Mesenchymal stem cell (in vitro differentiated cells and primary cell): ENCODE measurements around the gene TOP1.

ENCODE experiments used
- DNase-seq: peaks from one replicate; pipeline ENCODE4 v3.0.0-alpha.2; 2013
- H2AFZ ChIP-seq: one replicate; pipeline ENCODE4 v1.6.1; 2013; ENCODE audit warnings: low read depth, mild to moderate bottlenecking, control low read depth, inconsistent platforms, low read length, moderate library complexity
- H2AK5ac ChIP-seq: 2 replicates; pipeline ENCODE4 v1.6.1; 2013; ENCODE audit warnings: low read length, moderate library complexity, mild to moderate bottlenecking, inconsistent platforms; ENCODE audit not compliant: severe bottlenecking
- H2BK120ac ChIP-seq: one replicate; pipeline ENCODE4 v1.6.1; 2013; ENCODE audit warnings: low read depth, mild to moderate bottlenecking, inconsistent platforms, low read length, moderate library complexity
- H2BK12ac ChIP-seq, 2 experiments: one replicate each; pipeline ENCODE4 v1.6.1; 2013; ENCODE audit warnings: inconsistent platforms in 2 of 2, low read length in 2 of 2, mild to moderate bottlenecking in 2 of 2, moderate library complexity in 2 of 2, control low read depth in 1 of 2
- H2BK15ac ChIP-seq: one replicate; pipeline ENCODE4 v1.6.1; 2013; ENCODE audit warnings: mild to moderate bottlenecking, low read depth, inconsistent platforms; ENCODE audit not compliant: poor library complexity, severe bottlenecking
- H2BK5ac ChIP-seq: 2 replicates; pipeline ENCODE4 v1.6.1; 2013; ENCODE audit warnings: low read depth, mild to moderate bottlenecking, low read length, control low read depth, inconsistent platforms; ENCODE audit not compliant: poor library complexity, severe bottlenecking
- H3K14ac ChIP-seq, 2 experiments: one replicate each; pipeline ENCODE4 v1.6.1; 2013; ENCODE audit warnings: inconsistent platforms in 2 of 2, low read length in 2 of 2, control low read depth in 1 of 2, mild to moderate bottlenecking in 1 of 2, moderate library complexity in 1 of 2
- H3K18ac ChIP-seq, 2 experiments: one replicate each; pipeline ENCODE4 v1.6.1; 2013; ENCODE audit warnings: inconsistent platforms in 2 of 2, low read length in 2 of 2, control low read depth in 1 of 2, low read depth in 1 of 2, mild to moderate bottlenecking in 1 of 2
- H3K23ac ChIP-seq, 2 experiments: one replicate each; pipeline ENCODE4 v1.6.1; 2013; ENCODE audit warnings: inconsistent platforms in 2 of 2, low read length in 2 of 2, mild to moderate bottlenecking in 2 of 2, moderate library complexity in 2 of 2, control low read depth in 1 of 2
- H3K27ac ChIP-seq: 2 replicates; pipeline ENCODE4 v1.5.1; 2013; ENCODE audit warnings: mild to moderate bottlenecking, moderate library complexity, low read length, control low read depth, inconsistent platforms; ENCODE audit not compliant: poor library complexity, severe bottlenecking
- H3K27me3 ChIP-seq, 2 experiments: 2 replicates each; pipeline versions ENCODE4 v1.6.1 to v1.7.0; 2013; ENCODE audit warnings: low read length in 2 of 2, mild to moderate bottlenecking in 2 of 2, moderate library complexity in 2 of 2, control low read depth in 1 of 2, inconsistent platforms in 1 of 2; ENCODE audit not compliant: control insufficient read depth in 1 of 2, insufficient read depth in 1 of 2
- H3K36me3 ChIP-seq, 2 experiments: 2 replicates each; pipeline versions ENCODE4 v1.6.1 to v1.7.0; 2013; ENCODE audit warnings: low read length in 2 of 2, control low read depth in 1 of 2, inconsistent platforms in 1 of 2, low read depth in 1 of 2, mild to moderate bottlenecking in 1 of 2; ENCODE audit not compliant: insufficient read depth in 2 of 2, control insufficient read depth in 1 of 2
- H3K4ac ChIP-seq, 2 experiments: one replicate each; pipeline ENCODE4 v1.6.1; 2013; ENCODE audit warnings: inconsistent platforms in 2 of 2, low read length in 2 of 2, mild to moderate bottlenecking in 2 of 2, moderate library complexity in 2 of 2, control low read depth in 1 of 2, low read depth in 1 of 2
- H3K4me1 ChIP-seq: 2 replicates; pipeline ENCODE4 v1.6.1; 2013; ENCODE audit warnings: low read depth, low read length, control low read depth; ENCODE audit not compliant: control insufficient read depth, insufficient read depth
- H3K4me2 ChIP-seq: 2 replicates; pipeline ENCODE4 v1.6.1; 2013; ENCODE audit warnings: low read length, mild to moderate bottlenecking, inconsistent platforms; ENCODE audit not compliant: poor library complexity, severe bottlenecking
- H3K4me3 ChIP-seq, 2 experiments: 2 replicates each; pipeline versions ENCODE4 v1.5.1 to v1.7.0; 2013; ENCODE audit warnings: low read length in 2 of 2, mild to moderate bottlenecking in 2 of 2, control low read depth in 1 of 2, low read depth in 1 of 2; ENCODE audit not compliant: insufficient read depth in 1 of 2
- H3K79me1 ChIP-seq: replicated peaks from 2 replicates; pipeline ENCODE4 v1.6.1; 2013; ENCODE audit warnings: mild to moderate bottlenecking, control low read depth, low read length, inconsistent platforms; ENCODE audit not compliant: poor library complexity, severe bottlenecking
- H3K9ac ChIP-seq: 2 replicates; pipeline ENCODE4 v1.7.0; 2013; ENCODE audit warnings: mild to moderate bottlenecking, low read length, moderate library complexity
- H3K9me3 ChIP-seq: 2 replicates; pipeline ENCODE4 v1.7.0; 2013; ENCODE audit warnings: mild to moderate bottlenecking, low read length; ENCODE audit not compliant: control insufficient read depth
- H4K8ac ChIP-seq: one replicate; pipeline ENCODE4 v1.6.1; 2013; ENCODE audit warnings: inconsistent platforms, mild to moderate bottlenecking, low read length, moderate library complexity
- H4K91ac ChIP-seq: one replicate; pipeline ENCODE4 v1.6.1; 2013; ENCODE audit warnings: mild to moderate bottlenecking, low read length, inconsistent platforms
- WGBS: methylation state at CpG from one replicate; pipeline ENCODE4 v1.1.7; 2013; ENCODE audit warnings: mixed read lengths; 5-methylcytosine and 5-hydroxymethylcytosine counted together

The TOP1 gene

DNA sequence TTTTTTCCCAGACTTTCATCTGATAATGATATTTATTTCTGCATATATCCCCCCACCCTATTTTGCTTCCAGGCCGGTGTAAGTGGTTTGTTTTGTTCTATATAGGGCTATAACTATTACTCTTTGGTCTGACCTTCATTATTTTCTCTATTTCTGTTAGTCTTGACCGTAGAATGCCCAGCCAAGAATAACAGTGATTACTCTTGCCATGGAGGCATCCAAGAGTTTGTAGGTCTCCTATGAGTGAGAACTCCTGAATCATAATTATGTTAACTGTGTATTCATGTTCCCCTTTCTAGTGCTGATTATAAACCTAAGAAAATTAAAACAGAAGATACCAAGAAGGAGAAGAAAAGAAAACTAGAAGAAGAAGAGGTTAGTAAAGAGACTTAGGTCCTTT lies 52.2 kb downstream of the TOP1 start:
- Histone ChIP-seq H2BK15ac (no peak overlapping the region), H3K79me1 (peaks cover 18% of the 10 kb centered on the region), H2BK120ac (no peak overlapping the region), H3K36me3 (peaks cover 11 to 89% of the 10 kb centered on the region in 2 experiments), H3K14ac (no peak overlapping the region), H3K23ac (no peak overlapping the region), H3K27me3 (no peaks in the 10 kb centered on the region), H2AFZ (no peak overlapping the region), H3K4ac (no peak overlapping the region), H4K91ac (no peak overlapping the region), H3K4me1 (no peaks in the 10 kb centered on the region), H2BK5ac (no peak overlapping the region), H4K8ac (no peak overlapping the region), H2BK12ac (no peak overlapping the region), H3K27ac (no peak overlapping the region), H3K4me3 (no peak overlapping the region), H2AK5ac (no peak overlapping the region), H3K9me3 (no peaks in the 10 kb centered on the region), H3K4me2 (no peak overlapping the region), H3K18ac (no peak overlapping the region), H3K9ac (no peak overlapping the region)
- no peak for DNase-seq
- 100% methylated on average over 1 of the region's 2 CpGs for WGBS

DNA sequence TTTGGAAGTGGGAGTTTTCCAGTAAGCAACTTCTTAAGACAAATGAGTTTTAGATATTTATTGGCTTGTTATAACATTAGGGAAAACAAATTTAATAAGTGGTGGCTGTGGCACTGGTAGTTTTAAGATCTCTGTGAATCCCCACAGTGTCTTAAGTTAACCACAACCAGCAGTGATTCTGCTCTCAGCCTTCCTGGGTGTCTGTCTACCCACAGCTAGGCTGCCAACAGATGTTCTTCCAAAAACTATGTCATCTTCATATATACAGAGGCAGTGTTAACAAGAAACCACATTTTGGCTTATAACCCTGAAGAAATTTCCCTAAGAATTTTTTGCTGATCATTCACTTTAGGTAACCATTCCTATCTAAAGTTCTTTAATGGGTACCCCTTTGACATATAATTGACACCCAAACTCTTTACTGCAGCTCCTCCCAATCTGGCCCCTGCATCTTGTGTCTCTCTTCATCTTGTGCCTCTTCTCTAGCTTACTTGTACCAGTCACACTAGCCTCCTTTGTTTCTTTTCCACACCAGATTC lies 52.7 kb downstream of the TOP1 start:
- H3K27me3 ChIP-seq = no peaks in the 10 kb centered on the region
- H3K4me2 ChIP-seq = no peak overlapping the region
- no peak overlapping the region for H2BK5ac ChIP-seq
- H3K9me3 ChIP-seq = no peaks in the 10 kb centered on the region
- H4K91ac ChIP-seq = no peak overlapping the region
- no peak overlapping the region for H3K4ac ChIP-seq
- H3K27ac ChIP-seq = no peak overlapping the region
- H2AFZ ChIP-seq = no peak overlapping the region
- no peak overlapping the region for H2BK12ac ChIP-seq
- H3K9ac ChIP-seq = no peak overlapping the region
- no peaks in the 10 kb centered on the region for H3K4me1 ChIP-seq
- no peak overlapping the region for H3K23ac ChIP-seq
- no peak overlapping the region for H2BK15ac ChIP-seq
- no peak overlapping the region for H4K8ac ChIP-seq
- DNase-seq = peak; percentile 50
- H3K14ac ChIP-seq = no peak overlapping the region
- peak overlapping the region; percentile 36 for H2AK5ac ChIP-seq
- H3K4me3 ChIP-seq = no peak overlapping the region
- no peak overlapping the region for H3K18ac ChIP-seq
- peaks cover 15% of the 10 kb centered on the region for H3K79me1 ChIP-seq
- H3K36me3 ChIP-seq = peaks cover 12 to 86% of the 10 kb centered on the region in 2 experiments
- H2BK120ac ChIP-seq = no peak overlapping the region

DNA sequence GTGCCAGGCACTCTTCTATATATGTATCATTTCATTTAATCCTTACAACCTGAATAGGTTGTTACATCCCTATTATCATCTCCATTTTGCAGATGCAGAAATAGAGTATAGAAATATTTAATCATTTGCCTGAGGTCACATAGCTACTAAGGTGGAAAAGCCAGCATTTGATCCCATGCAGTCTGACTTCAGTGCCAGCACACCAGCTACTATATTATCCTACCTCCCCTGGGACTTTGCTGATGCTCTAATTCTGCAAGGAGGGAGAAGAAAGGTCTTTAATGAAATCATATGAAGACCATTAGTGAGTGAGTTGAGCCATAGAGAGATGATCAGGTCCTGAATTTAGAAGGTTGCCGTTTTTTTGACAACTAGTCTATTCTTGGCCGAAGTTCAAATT lies 53.7 kb downstream of the TOP1 start:
- 100% methylated on average over 1 of the region's 2 CpGs for WGBS
- Histone ChIP-seq H3K4me2 (no peak overlapping the region), H2BK120ac (no peak overlapping the region), H3K14ac (no peak overlapping the region), H3K23ac (no peak overlapping the region), H3K4me3 (no peak overlapping the region), H2BK5ac (no peak overlapping the region), H2AFZ (no peak overlapping the region), H3K9me3 (no peaks in the 10 kb centered on the region), H3K36me3 (peaks cover 12 to 87% of the 10 kb centered on the region in 2 experiments), H2BK12ac (no peak overlapping the region), H4K91ac (no peak overlapping the region), H3K27ac (no peak overlapping the region), H3K4me1 (no peaks in the 10 kb centered on the region), H2BK15ac (no peak overlapping the region), H3K9ac (no peak overlapping the region), H4K8ac (no peak overlapping the region), H3K79me1 (peaks cover 18% of the 10 kb centered on the region), H2AK5ac (no peak overlapping the region), H3K18ac (no peak overlapping the region), H3K27me3 (no peaks in the 10 kb centered on the region), H3K4ac (no peak overlapping the region)
- DNase-seq = no peak

DNA sequence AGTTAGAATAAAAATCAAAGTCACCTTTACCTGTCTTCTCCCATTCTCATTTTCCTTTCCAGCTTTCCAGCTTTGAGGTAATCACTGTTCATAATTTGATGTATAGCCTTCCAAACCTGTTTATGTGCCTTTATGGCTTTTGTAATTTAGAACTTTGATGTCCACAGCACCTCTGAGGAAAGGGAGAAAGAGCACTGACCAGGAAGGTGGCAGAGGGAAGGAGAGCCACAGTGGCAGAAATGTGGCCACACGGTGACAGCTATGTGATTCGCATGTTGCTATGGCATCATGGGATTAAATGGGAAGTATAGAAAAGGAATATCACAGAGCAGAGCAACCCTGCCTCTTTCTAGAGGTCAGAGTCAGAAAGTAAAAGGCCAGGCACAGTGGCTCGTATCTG lies 57.0 kb downstream of the TOP1 start:
- Histone ChIP-seq H4K91ac (no peak overlapping the region), H3K4ac (no peak overlapping the region), H2BK120ac (no peak overlapping the region), H3K18ac (no peak overlapping the region), H2BK5ac (no peak overlapping the region), H2BK15ac (no peak overlapping the region), H2AFZ (no peak overlapping the region), H3K4me3 (no peak overlapping the region), H3K23ac (no peak overlapping the region), H2BK12ac (no peak overlapping the region), H3K14ac (no peak overlapping the region), H3K27ac (no peak overlapping the region), H3K4me2 (no peak overlapping the region), H2AK5ac (no peak overlapping the region), H3K79me1 (peaks cover 20% of the 10 kb centered on the region), H3K27me3 (no peaks in the 10 kb centered on the region), H3K9me3 (no peaks in the 10 kb centered on the region), H3K4me1 (no peaks in the 10 kb centered on the region), H4K8ac (no peak overlapping the region), H3K9ac (no peak overlapping the region), H3K36me3 (peaks cover 9 to 80% of the 10 kb centered on the region in 2 experiments)
- DNase-seq = no peak
- 98% methylated on average over 3 of the region's 3 CpGs for WGBS
